Measurements from ENCODE around the gene KRTAP9-2.

DNA sequence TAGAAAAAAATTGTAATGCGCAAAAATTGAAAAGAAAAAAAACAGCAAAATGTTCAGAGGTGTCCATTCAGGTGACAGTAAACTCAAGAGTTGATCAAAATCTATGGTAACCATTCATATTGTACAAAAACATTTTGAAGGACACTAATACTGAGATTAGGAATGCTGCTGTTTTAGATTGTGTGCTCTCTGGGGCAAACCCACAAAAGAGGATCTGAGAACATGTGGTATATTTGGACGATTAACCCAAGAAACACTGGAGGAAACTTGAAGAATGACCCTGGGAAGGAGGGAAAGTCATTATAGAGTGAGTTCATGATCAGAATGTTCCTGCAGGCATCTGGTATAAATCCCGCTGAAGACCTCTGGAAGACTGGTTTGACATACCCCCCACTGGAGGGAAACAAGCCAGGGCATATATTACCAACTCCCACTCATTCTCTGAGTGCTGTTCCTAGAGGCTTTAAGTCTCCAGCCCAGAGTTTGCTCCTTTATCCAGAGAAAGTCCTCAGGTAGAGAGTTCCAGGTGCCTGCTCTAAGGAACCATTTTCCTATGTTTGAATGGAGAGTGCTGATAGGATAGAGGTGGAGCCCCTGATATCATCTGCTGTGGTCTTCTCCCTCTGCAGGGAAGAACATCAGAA, 49.6 kb upstream of the KRTAP9-2 start:
- TF ChIP-seq CTCF (IDR thresholded peaks at IDR 0.05), result no peak
- TF ChIP-seq EZH2 (IDR thresholded peaks at IDR 0.05), result no peak
